Measurements from ENCODE around the gene CNPY3. TPM values are rescaled to one million over a fixed set of nuclear protein-coding genes. Genes with fewer than 3 reads are reported as not detected.

CNPY3 gene
- total and polyA plus RNA-seq, 2 experiments from 2014 or later: 73.0 to 89.9 TPM

GRCh38 chr6:42987533-42988451 is 58.5 kb downstream of the CNPY3 start:
- TF ChIP-seq CTCF (IDR thresholded peaks at IDR 0.05; ENCODE audit: low read depth, low read length): no peak
- no peak overlapping the region for H3K4me3 ChIP-seq
- no peak overlapping the region for H3K27ac ChIP-seq
- no peaks in the 10 kb centered on the region for H3K9me3 ChIP-seq (ENCODE audit: low read depth)
- H3K27me3 ChIP-seq: no peaks in the 10 kb centered on the region
- peaks cover 15% of the 10 kb centered on the region for H3K36me3 ChIP-seq
- peaks cover 4% of the 10 kb centered on the region for H3K4me1 ChIP-seq (ENCODE audit: low read depth)
- DNase-seq (ENCODE audit: low read depth in 1 of 2, low spot score in 1 of 2): peak in 1 of 2 donors; percentile 31

GRCh38 chr6:42988486-42989020 is 59.3 kb downstream of the CNPY3 start:
- Histone ChIP-seq H3K4me3 (no peak overlapping the region), H3K27me3 (no peaks in the 10 kb centered on the region), H3K36me3 (peaks cover 15% of the 10 kb centered on the region), H3K27ac (no peak overlapping the region), H3K4me1 (ENCODE audit: low read depth) (peaks cover 4% of the 10 kb centered on the region), H3K9me3 (ENCODE audit: low read depth) (no peaks in the 10 kb centered on the region)
- DNase-seq (ENCODE audit: low read depth in 1 of 2, low spot score in 1 of 2): peak in 1 of 2 donors; percentile 48
- TF ChIP-seq CTCF (IDR thresholded peaks at IDR 0.05; ENCODE audit: low read depth, low read length): no peak

Other genes starting within 250 kb of the CNPY3 start
- gene PRPH2, start 206.9 kb upstream of the CNPY3 start, total RNA-seq: 7.3 and 10.1 TPM in 2 replicates
- 9.6 and 15.0 TPM in 2 replicates for gene PRPH2, start 206.9 kb upstream of the CNPY3 start, polyA plus RNA-seq
- 47.4 and 58.8 TPM in 2 replicates for gene TBCC, start 183.4 kb upstream of the CNPY3 start, total RNA-seq
- 53.3 and 67.1 TPM in 2 replicates for gene TBCC, start 183.4 kb upstream of the CNPY3 start, polyA plus RNA-seq
- 5.3 and 7.2 TPM in 2 replicates for gene BICRAL, start 147.4 kb upstream of the CNPY3 start, total RNA-seq
- gene BICRAL, start 147.4 kb upstream of the CNPY3 start, polyA plus RNA-seq: 3.9 and 4.5 TPM in 2 replicates
- 75.6 and 85.4 TPM in 2 replicates for gene RPL7L1, start 49.9 kb upstream of the CNPY3 start, total RNA-seq
- gene RPL7L1, start 49.9 kb upstream of the CNPY3 start, polyA plus RNA-seq: 89.5 and 121 TPM in 2 replicates
- not detected in 2 replicates for gene PTCRA, start 13.4 kb upstream of the CNPY3 start, total RNA-seq
- gene PTCRA, start 13.4 kb upstream of the CNPY3 start, polyA plus RNA-seq: not detected in 2 replicates
- gene GNMT, start 31.3 kb downstream of the CNPY3 start, total RNA-seq: 0.21 and 0.25 TPM in 2 replicates
- gene GNMT, start 31.3 kb downstream of the CNPY3 start, polyA plus RNA-seq: 0.21 and 1.3 TPM in 2 replicates
- gene PEX6, start 49.7 kb downstream of the CNPY3 start, total RNA-seq: 40.9 and 52.0 TPM in 2 replicates
- 21.3 and 29.7 TPM in 2 replicates for gene PEX6, start 49.7 kb downstream of the CNPY3 start, polyA plus RNA-seq
- gene PPP2R5D, start 55.1 kb downstream of the CNPY3 start, total RNA-seq: 58.2 and 70.0 TPM in 2 replicates
- 48.8 and 74.4 TPM in 2 replicates for gene PPP2R5D, start 55.1 kb downstream of the CNPY3 start, polyA plus RNA-seq
- gene MEA1, start 84.5 kb downstream of the CNPY3 start, total RNA-seq: 98.8 and 125 TPM in 2 replicates
- gene MEA1, start 84.5 kb downstream of the CNPY3 start, polyA plus RNA-seq: 173 and 227 TPM in 2 replicates
- 264 and 334 TPM in 2 replicates for gene KLHDC3, start 84.8 kb downstream of the CNPY3 start, total RNA-seq
- 343 and 472 TPM in 2 replicates for gene KLHDC3, start 84.8 kb downstream of the CNPY3 start, polyA plus RNA-seq
- 67.3 and 108 TPM in 2 replicates for gene RRP36, start 92.1 kb downstream of the CNPY3 start, total RNA-seq
- 63.8 and 77.1 TPM in 2 replicates for gene RRP36, start 92.1 kb downstream of the CNPY3 start, polyA plus RNA-seq
- 43.5 and 65.8 TPM in 2 replicates for gene CUL7, start 124.4 kb downstream of the CNPY3 start, total RNA-seq
- gene CUL7, start 124.4 kb downstream of the CNPY3 start, polyA plus RNA-seq: 33.1 and 44.9 TPM in 2 replicates
- 49.1 and 76.8 TPM in 2 replicates for gene MRPL2, start 130.0 kb downstream of the CNPY3 start, total RNA-seq
- 148 and 188 TPM in 2 replicates for gene MRPL2, start 130.0 kb downstream of the CNPY3 start, polyA plus RNA-seq
- gene KLC4, start 130.2 kb downstream of the CNPY3 start, total RNA-seq: 44.3 and 57.2 TPM in 2 replicates
- gene KLC4, start 130.2 kb downstream of the CNPY3 start, polyA plus RNA-seq: 38.4 and 60.5 TPM in 2 replicates
- 103 and 115 TPM in 2 replicates for gene PTK7, start 146.8 kb downstream of the CNPY3 start, total RNA-seq
- gene PTK7, start 146.8 kb downstream of the CNPY3 start, polyA plus RNA-seq: 75.8 and 88.0 TPM in 2 replicates
- gene SRF, start 241.8 kb downstream of the CNPY3 start, total RNA-seq: 72.1 and 76.8 TPM in 2 replicates
- gene SRF, start 241.8 kb downstream of the CNPY3 start, polyA plus RNA-seq: 9.7 and 10.2 TPM in 2 replicates